Smooth muscle cell (in vitro differentiated cells): ENCODE results near the gene XXYLT1. TPM values are rescaled to one million over a fixed set of nuclear protein-coding genes. Genes with fewer than 3 reads are reported as not detected.
A peak's percentile ranks its signal among the peaks of the same experiment; 100 is the strongest.

ENCODE experiments used
- DNase-seq: peaks from one replicate; lab custom pipeline; 2025; ENCODE audit not compliant: unreplicated experiment; lab: John Stamatoyannopoulos, UW
- H2AFZ ChIP-seq: fragments of 200-600 bp; sonication (generic); 2 replicates; pipeline ENCODE4 v1.6.0; 2016; ENCODE audit warnings: antibody characterized with exemption, low read depth, mild to moderate bottlenecking
- H3F3A ChIP-seq: fragments of 200-600 bp; sonication (generic); 2 replicates; pipeline ENCODE4 v1.6.0; 2017; ENCODE audit warnings: antibody characterized with exemption, low read depth
- H3K27ac ChIP-seq: fragments of 200-600 bp; sonication (generic); 2 replicates; pipeline ENCODE4 v1.5.1; 2016; ENCODE audit warnings: low read depth, mild to moderate bottlenecking
- H3K27me3 ChIP-seq: fragments of 200-600 bp; sonication (generic); 2 replicates; pipeline ENCODE4 v1.6.1; 2016; ENCODE audit warnings: low read depth, mild to moderate bottlenecking
- H3K36me3 ChIP-seq: fragments of 200-600 bp; sonication (generic); 2 replicates; pipeline ENCODE4 v1.5.1; 2016; ENCODE audit warnings: low read depth
- H3K4me1 ChIP-seq: fragments of 200-600 bp; sonication (generic); 2 replicates; pipeline ENCODE4 v1.5.1; 2016; ENCODE audit warnings: low read depth
- H3K4me2 ChIP-seq: fragments of 200-600 bp; sonication (generic); 2 replicates; pipeline ENCODE4 v1.6.0; 2016; ENCODE audit warnings: mild to moderate bottlenecking
- H3K4me3 ChIP-seq: fragments of 200-600 bp; sonication (generic); 2 replicates; pipeline ENCODE4 v1.5.1; 2016; ENCODE audit warnings: mild to moderate bottlenecking
- H3K79me2 ChIP-seq: fragments of 200-600 bp; sonication (generic); 2 replicates; pipeline ENCODE4 v1.6.0; 2016; ENCODE audit warnings: low read depth, mild to moderate bottlenecking
- H3K9ac ChIP-seq: fragments of 200-600 bp; sonication (generic); 2 replicates; pipeline ENCODE4 v1.6.0; 2016; ENCODE audit warnings: low read depth
- H3K9me3 ChIP-seq: fragments of 200-600 bp; sonication (generic); replicated peaks from 2 replicates; pipeline ENCODE4 v1.5.1; 2016; ENCODE audit warnings: low read depth
- H4K20me1 ChIP-seq: fragments of 200-600 bp; sonication (generic); 2 replicates; pipeline ENCODE4 v1.6.0; 2016; ENCODE audit warnings: low read depth
- CTCF ChIP-seq: fragments of 200-600 bp; sonication (generic); IDR thresholded peaks from 2 replicates; pipeline ENCODE4 v1.5.1; 2017; ENCODE audit warnings: borderline replicate concordance, mild to moderate bottlenecking, antibody characterized with exemption; ENCODE audit not compliant: insufficient read depth, poor library complexity, severe bottlenecking
- WGBS: methylation state at CpG from one replicate; pipeline ENCODE4 v1.1.7; 2016; ENCODE audit warnings: low lambda C conversion rate; 5-methylcytosine and 5-hydroxymethylcytosine counted together
- polyA plus RNA-seq: library from polyadenylated mRNA; unstranded; fragments of >200 nt; fragmentation: Nextera tagmentation; extraction: Ambion mirVana; gene quantifications from 2 replicates; pipeline ENCODE4 v1.2.1, GENCODE V29; 2016
- total RNA-seq: library from RNA; depleted of rRNA; stranded (reverse); fragments of >200 nt; gene quantifications from 2 replicates; pipeline ENCODE4 v1.2.3, GENCODE V29; 2014

XXYLT1 gene
- total and polyA plus RNA-seq, 2 experiments from 2014 or later = 22.2 to 35.4 TPM

- DNase-seq = no peak
- Histone ChIP-seq H3K27me3 (no peaks in the 10 kb centered on the region), H3F3A (peaks cover 12% of the 10 kb centered on the region), H2AFZ (no peak overlapping the region), H3K27ac (no peak overlapping the region), H3K36me3 (no peaks in the 10 kb centered on the region), H3K9ac (no peak overlapping the region), H3K9me3 (no peaks in the 10 kb centered on the region), H3K4me1 (no peaks in the 10 kb centered on the region), H3K4me3 (no peak overlapping the region), H4K20me1 (no peaks in the 10 kb centered on the region), H3K4me2 (no peak overlapping the region), H3K79me2 (no peaks in the 10 kb centered on the region)
- no peak for TF ChIP-seq CTCF
- 56% methylated on average over 12 of the region's 12 CpGs for WGBS
These were observed 237.3 kb downstream of the XXYLT1 start for GRCh38 chr3:195033531-195034091.

- no peak for TF ChIP-seq CTCF
- no peaks in the 10 kb centered on the region for H3K4me1 ChIP-seq
These were observed 238.0 kb downstream of the XXYLT1 start for GRCh38 chr3:195032955-195033354.

GRCh38 chr3:195032106-195032759 lies 238.7 kb downstream of the XXYLT1 start:
- DNase-seq = no peak
- no peaks in the 10 kb centered on the region for H3K79me2 ChIP-seq
- TF ChIP-seq CTCF = no peak
- H4K20me1 ChIP-seq = no peaks in the 10 kb centered on the region
- peaks cover 12% of the 10 kb centered on the region for H3F3A ChIP-seq
- H3K9ac ChIP-seq = no peak overlapping the region
- no peak overlapping the region for H2AFZ ChIP-seq
- 64% methylated on average over 12 of the region's 12 CpGs for WGBS
- H3K36me3 ChIP-seq = no peaks in the 10 kb centered on the region
- peak overlapping the region; percentile 77 for H3K27ac ChIP-seq
- no peak overlapping the region for H3K4me2 ChIP-seq
- H3K4me3 ChIP-seq = no peak overlapping the region
- no peaks in the 10 kb centered on the region for H3K9me3 ChIP-seq
- H3K27me3 ChIP-seq = no peaks in the 10 kb centered on the region
- H3K4me1 ChIP-seq = no peaks in the 10 kb centered on the region

More at GRCh38 chr3:195032955-195033354, 238.0 kb downstream of the XXYLT1 start:
- Histone ChIP-seq H3K36me3 (no peaks in the 10 kb centered on the region), H3K27me3 (no peaks in the 10 kb centered on the region), H4K20me1 (no peaks in the 10 kb centered on the region), H3K27ac (no peak overlapping the region), H3K9ac (no peak overlapping the region), H3F3A (peaks cover 12% of the 10 kb centered on the region), H3K4me3 (no peak overlapping the region), H2AFZ (no peak overlapping the region), H3K4me2 (no peak overlapping the region), H3K79me2 (no peaks in the 10 kb centered on the region), H3K9me3 (no peaks in the 10 kb centered on the region)
- no peak for DNase-seq
- 92% methylated on average over 10 of the region's 10 CpGs for WGBS

- no peaks in the 10 kb centered on the region for H3K36me3 ChIP-seq
- DNase-seq = no peak
- H3F3A ChIP-seq = peaks cover 12% of the 10 kb centered on the region
- H3K9ac ChIP-seq = peak overlapping the region; percentile 30
- H3K27me3 ChIP-seq = no peaks in the 10 kb centered on the region
- no peaks in the 10 kb centered on the region for H3K9me3 ChIP-seq
- no peak for TF ChIP-seq CTCF
- no peaks in the 10 kb centered on the region for H3K4me1 ChIP-seq
- WGBS = 59% methylated on average over 5 of the region's 5 CpGs
- no peaks in the 10 kb centered on the region for H4K20me1 ChIP-seq
- no peak overlapping the region for H2AFZ ChIP-seq
- H3K79me2 ChIP-seq = no peaks in the 10 kb centered on the region
- H3K4me3 ChIP-seq = no peak overlapping the region
- peak overlapping the region; percentile 25 for H3K4me2 ChIP-seq
- peak overlapping the region; percentile 77 for H3K27ac ChIP-seq
These were observed 239.4 kb downstream of the XXYLT1 start for GRCh38 chr3:195031574-195032003.
